Osteoblast (primary cell): Measurements from ENCODE around the gene NABP1. TPM values are rescaled to one million over a fixed set of nuclear protein-coding genes. Genes with fewer than 3 reads are reported as not detected.

Experiments used
- DNase-seq: peaks from one replicate; pipeline ENCODE4 v3.0.0; 2011; ENCODE audit warnings: low spot score, mixed read lengths; ENCODE audit not compliant: insufficient read length; ENCODE audit errors: missing footprints
- H2AFZ ChIP-seq: 2 replicates; pipeline ENCODE4 v1.6.0; 2011; ENCODE audit warnings: mild to moderate bottlenecking, low read length
- H3K27ac ChIP-seq: 2 replicates; pipeline ENCODE4 v1.5.1; 2011; ENCODE audit warnings: mild to moderate bottlenecking, low read depth, low read length, moderate library complexity
- H3K27me3 ChIP-seq: 2 replicates; pipeline ENCODE4 v1.6.0; 2012; ENCODE audit warnings: mild to moderate bottlenecking, control low read depth, inconsistent platforms, low read length, moderate library complexity; ENCODE audit not compliant: insufficient read depth
- H3K36me3 ChIP-seq: 2 replicates; pipeline ENCODE4 v1.5.1; 2011; ENCODE audit warnings: mild to moderate bottlenecking, low read length, control low read depth, moderate library complexity; ENCODE audit not compliant: insufficient read depth
- H3K4me1 ChIP-seq: 2 replicates; pipeline ENCODE4 v1.5.1; 2011; ENCODE audit warnings: mild to moderate bottlenecking, low read length, control low read depth, moderate library complexity; ENCODE audit not compliant: insufficient read depth
- H3K4me2 ChIP-seq: 2 replicates; pipeline ENCODE4 v1.6.0; 2011; ENCODE audit warnings: mild to moderate bottlenecking, low read length; ENCODE audit not compliant: insufficient read depth
- H3K4me3 ChIP-seq: fragments of 200-600 bp; sonication (generic); 3 replicates; pipeline ENCODE4 v1.5.1; 2012; ENCODE audit warnings: mild to moderate bottlenecking, low read length, inconsistent platforms; ENCODE audit not compliant: insufficient read depth
- H3K79me2 ChIP-seq: 2 replicates; pipeline ENCODE4 v1.6.0; 2012; ENCODE audit warnings: mild to moderate bottlenecking, low read length, control low read depth, inconsistent platforms; ENCODE audit not compliant: insufficient read depth
- H3K9me3 ChIP-seq: 2 replicates; pipeline ENCODE4 v1.5.1; 2011; ENCODE audit warnings: low read depth, low read length, control low read depth
- H4K20me1 ChIP-seq: 2 replicates; pipeline ENCODE4 v1.6.0; 2012; ENCODE audit warnings: mild to moderate bottlenecking, low read length, control low read depth; ENCODE audit not compliant: insufficient read depth
- CTCF ChIP-seq: IDR thresholded peaks from 2 replicates; pipeline ENCODE4 v1.5.1; 2011; ENCODE audit warnings: mild to moderate bottlenecking, low read depth, low read length, moderate library complexity; ENCODE audit errors: extremely low read depth
- total RNA-seq: library from RNA; depleted of rRNA; stranded (reverse); fragments of >200 nt; gene quantifications from 2 replicates; pipeline ENCODE4 v1.2.3, GENCODE V29; 2012

Gene NABP1
- total RNA-seq, 1 donor, result 72.0 TPM

DNA sequence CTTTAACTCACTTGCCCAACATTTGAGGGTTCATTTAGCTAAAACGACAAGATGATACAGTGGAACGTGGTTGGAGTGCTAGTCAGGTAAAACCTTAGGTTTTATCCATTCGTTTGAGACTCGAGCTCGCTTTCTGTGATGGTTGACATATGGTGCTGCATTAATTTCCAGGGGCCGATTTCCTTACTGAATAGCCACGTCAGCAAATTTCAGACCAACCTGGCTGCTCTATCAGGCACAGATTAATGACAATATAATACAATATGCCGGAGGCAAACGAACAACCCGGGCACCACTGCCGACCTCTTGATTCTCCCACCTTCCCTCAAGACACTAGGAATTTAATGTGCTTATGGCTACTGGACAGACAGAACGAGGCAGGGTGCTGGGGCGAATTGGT is 42.0 kb downstream of the NABP1 start:
- H3K9me3 ChIP-seq, result no peaks in the 10 kb centered on the region
- H3K36me3 ChIP-seq, result no peaks in the 10 kb centered on the region
- H2AFZ ChIP-seq, result no peak overlapping the region
- no peak for TF ChIP-seq CTCF
- no peak overlapping the region for H3K4me3 ChIP-seq
- no peak for DNase-seq
- no peaks in the 10 kb centered on the region for H4K20me1 ChIP-seq
- no peak overlapping the region for H3K4me2 ChIP-seq
- no peaks in the 10 kb centered on the region for H3K27me3 ChIP-seq
- H3K79me2 ChIP-seq, result no peaks in the 10 kb centered on the region
- no peaks in the 10 kb centered on the region for H3K4me1 ChIP-seq
- H3K27ac ChIP-seq, result no peak overlapping the region

GRCh38 chr2:191721331-191721730 is 43.4 kb downstream of the NABP1 start:
- no peak overlapping the region for H3K4me3 ChIP-seq
- no peaks in the 10 kb centered on the region for H3K27me3 ChIP-seq
- no peaks in the 10 kb centered on the region for H4K20me1 ChIP-seq
- H3K4me2 ChIP-seq, result no peak overlapping the region
- H3K27ac ChIP-seq, result no peak overlapping the region
- DNase-seq, result no peak
- no peaks in the 10 kb centered on the region for H3K4me1 ChIP-seq
- H3K36me3 ChIP-seq, result no peaks in the 10 kb centered on the region
- H3K9me3 ChIP-seq, result no peaks in the 10 kb centered on the region
- no peak overlapping the region for H2AFZ ChIP-seq
- no peak for TF ChIP-seq CTCF
- no peaks in the 10 kb centered on the region for H3K79me2 ChIP-seq

DNA sequence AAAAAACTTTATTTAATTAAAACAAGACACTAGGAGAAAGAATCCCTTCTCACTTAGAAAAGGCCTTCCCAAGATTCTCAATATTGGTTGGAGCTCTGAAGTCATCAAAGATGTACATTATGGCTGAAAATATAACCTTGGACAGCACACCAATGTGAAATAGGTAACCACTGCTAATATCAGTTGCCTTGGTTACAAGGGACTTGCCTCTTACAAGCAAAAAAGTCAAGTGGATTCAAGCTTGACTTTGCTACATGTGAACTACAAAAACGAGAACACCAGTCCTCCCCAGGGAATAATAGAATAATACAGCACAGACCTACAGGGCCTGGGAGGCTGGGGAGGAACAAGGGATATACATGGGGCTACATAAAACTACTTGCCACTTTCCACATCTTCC is 46.1 kb downstream of the NABP1 start:
- no peak for TF ChIP-seq CTCF
- H3K36me3 ChIP-seq, result no peaks in the 10 kb centered on the region
- H3K4me1 ChIP-seq, result peaks cover 2% of the 10 kb centered on the region
- DNase-seq, result no peak
- no peaks in the 10 kb centered on the region for H4K20me1 ChIP-seq
- no peaks in the 10 kb centered on the region for H3K9me3 ChIP-seq
- no peak overlapping the region for H2AFZ ChIP-seq
- H3K27ac ChIP-seq, result no peak overlapping the region
- no peaks in the 10 kb centered on the region for H3K27me3 ChIP-seq
- H3K4me3 ChIP-seq, result no peak overlapping the region
- no peak overlapping the region for H3K4me2 ChIP-seq
- no peaks in the 10 kb centered on the region for H3K79me2 ChIP-seq

- peaks cover 18% of the 10 kb centered on the region for H3K27me3 ChIP-seq
- peak; percentile 6 for TF ChIP-seq CTCF
- DNase-seq, result no peak
- H3K9me3 ChIP-seq, result no peaks in the 10 kb centered on the region
- peaks cover 7% of the 10 kb centered on the region for H3K4me1 ChIP-seq
- peak overlapping the region; percentile 57 for H3K4me2 ChIP-seq
- no peak overlapping the region for H2AFZ ChIP-seq
- H3K36me3 ChIP-seq, result no peaks in the 10 kb centered on the region
- no peak overlapping the region for H3K27ac ChIP-seq
- H3K79me2 ChIP-seq, result no peaks in the 10 kb centered on the region
- H4K20me1 ChIP-seq, result no peaks in the 10 kb centered on the region
- no peak overlapping the region for H3K4me3 ChIP-seq
These were observed 51.1 kb downstream of the NABP1 start for GRCh38 chr2:191728750-191729624.
